Measurements from ENCODE around the gene RUFY1.

Gene RUFY1

GRCh38 chr5:179599566-179599965, 49.2 kb downstream of the RUFY1 start:
- in situ Hi-C loops (cut with MboI; ENCODE audit: low pct_unique_long_range_greater_than_20kb, low sequenced_read_pairs): no loop called here
- DNase-seq: no peak

- DNase-seq: no peak
- in situ Hi-C loops (cut with MboI; ENCODE audit: low pct_unique_long_range_greater_than_20kb, low sequenced_read_pairs): no loop called here
Measured at GRCh38 chr5:179599973-179600372, 49.6 kb downstream of the RUFY1 start.

- DNase-seq: no peak
- in situ Hi-C loops (cut with MboI; ENCODE audit: low pct_unique_long_range_greater_than_20kb, low sequenced_read_pairs): no loop called here
Measured at GRCh38 chr5:179601871-179602625, 51.7 kb downstream of the RUFY1 start.

- in situ Hi-C loops (cut with MboI; ENCODE audit: low pct_unique_long_range_greater_than_20kb, low sequenced_read_pairs): no loop called here
Measured at GRCh38 chr5:179603308-179603707, 53.0 kb downstream of the RUFY1 start.

GRCh38 chr5:179605026-179605833, 54.9 kb downstream of the RUFY1 start:
- no peak for DNase-seq

More at GRCh38 chr5:179603308-179603707, 53.0 kb downstream of the RUFY1 start:
- DNase-seq: no peak

GRCh38 chr5:179606071-179606909, 55.9 kb downstream of the RUFY1 start:
- in situ Hi-C loops (cut with MboI; ENCODE audit: low pct_unique_long_range_greater_than_20kb, low sequenced_read_pairs): no loop called here
- no peak for DNase-seq

More at GRCh38 chr5:179605026-179605833, 54.9 kb downstream of the RUFY1 start:
- in situ Hi-C loops (cut with MboI; ENCODE audit: low pct_unique_long_range_greater_than_20kb, low sequenced_read_pairs): no loop called here

GRCh38 chr5:179606910-179607159, 56.5 kb downstream of the RUFY1 start:
- no peak for DNase-seq
- in situ Hi-C loops (cut with MboI; ENCODE audit: low pct_unique_long_range_greater_than_20kb, low sequenced_read_pairs): no loop called here

GRCh38 chr5:179607160-179607931, 57.0 kb downstream of the RUFY1 start:
- DNase-seq: no peak
- in situ Hi-C loops (cut with MboI; ENCODE audit: low pct_unique_long_range_greater_than_20kb, low sequenced_read_pairs): no loop called here

- in situ Hi-C loops (cut with MboI; ENCODE audit: low pct_unique_long_range_greater_than_20kb, low sequenced_read_pairs): no loop called here
- DNase-seq: no peak
Measured at GRCh38 chr5:179608131-179608581, 57.8 kb downstream of the RUFY1 start.

GRCh38 chr5:179609834-179610108, 59.4 kb downstream of the RUFY1 start:
- in situ Hi-C loops (cut with MboI; ENCODE audit: low pct_unique_long_range_greater_than_20kb, low sequenced_read_pairs): no loop called here
- DNase-seq: no peak

GRCh38 chr5:179610109-179610902, 60.0 kb downstream of the RUFY1 start:
- no peak for DNase-seq
- in situ Hi-C loops (cut with MboI; ENCODE audit: low pct_unique_long_range_greater_than_20kb, low sequenced_read_pairs): no loop called here

GRCh38 chr5:179610903-179611265, 60.5 kb downstream of the RUFY1 start:
- no peak for DNase-seq
- in situ Hi-C loops (cut with MboI; ENCODE audit: low pct_unique_long_range_greater_than_20kb, low sequenced_read_pairs): no loop called here

GRCh38 chr5:179612577-179613459, 62.5 kb downstream of the RUFY1 start:
- in situ Hi-C loops (cut with MboI; ENCODE audit: low pct_unique_long_range_greater_than_20kb, low sequenced_read_pairs): no loop called here
- DNase-seq: peak; percentile 42

GRCh38 chr5:179613460-179614071, 63.2 kb downstream of the RUFY1 start:
- no peak for DNase-seq
- in situ Hi-C loops (cut with MboI; ENCODE audit: low pct_unique_long_range_greater_than_20kb, low sequenced_read_pairs): no loop called here

- in situ Hi-C loops (cut with MboI; ENCODE audit: low pct_unique_long_range_greater_than_20kb, low sequenced_read_pairs): no loop called here
- no peak for DNase-seq
Measured at GRCh38 chr5:179614745-179615144, 64.4 kb downstream of the RUFY1 start.

- in situ Hi-C loops (cut with MboI; ENCODE audit: low pct_unique_long_range_greater_than_20kb, low sequenced_read_pairs): no loop called here
- no peak for DNase-seq
Measured at GRCh38 chr5:179615203-179615602, 64.8 kb downstream of the RUFY1 start.

GRCh38 chr5:179616002-179616594, 65.7 kb downstream of the RUFY1 start:
- in situ Hi-C loops (cut with MboI; ENCODE audit: low pct_unique_long_range_greater_than_20kb, low sequenced_read_pairs): no loop called here
- no peak for DNase-seq

Measured in KBM-7 (cell line).